ENCODE results near the gene TENT5A. TPM values are rescaled to one million over a fixed set of nuclear protein-coding genes. Genes with fewer than 3 reads are reported as not detected.

The TENT5A gene
- polyA plus RNA-seq, 3 donors, result 9.1 to 28.9 (median 12.1) TPM

GRCh38 chr6:81770381-81770780 is 17.9 kb upstream of the TENT5A start:
- no peaks in the 10 kb centered on the region for H3K36me3 ChIP-seq (replicated peaks in 1 of 2; ENCODE audit: control insufficient read depth in 1 of 2, insufficient read depth in 2 of 2, low read length in 2 of 2)
- H3K9ac ChIP-seq (ENCODE audit: insufficient read depth, low read length, poor library complexity, severe bottlenecking), result no peak overlapping the region
- H3K27me3 Mint-ChIP-seq (ENCODE audit: low read depth in 3 of 3), result no peaks in the 10 kb centered on the region
- H3K27ac Mint-ChIP-seq, result peak overlapping the region in 3 of 7 donors; percentile 11 to 27 (median 19)
- no peak overlapping the region for H2AFZ ChIP-seq (ENCODE audit: insufficient read depth, low read depth, low read length, poor library complexity, severe bottlenecking)
- H3K4me1 Mint-ChIP-seq, result peaks cover 71% of the 10 kb centered on the region
- H3K9me3 ChIP-seq (replicated peaks in 1 of 2; ENCODE audit: control insufficient read depth in 1 of 2, insufficient read depth in 1 of 2, low read length in 2 of 2), result no peaks in the 10 kb centered on the region
- DNase-seq, result peak in 2 of 3 donors; percentile 34 to 76
- TF ChIP-seq, protein P1, sequence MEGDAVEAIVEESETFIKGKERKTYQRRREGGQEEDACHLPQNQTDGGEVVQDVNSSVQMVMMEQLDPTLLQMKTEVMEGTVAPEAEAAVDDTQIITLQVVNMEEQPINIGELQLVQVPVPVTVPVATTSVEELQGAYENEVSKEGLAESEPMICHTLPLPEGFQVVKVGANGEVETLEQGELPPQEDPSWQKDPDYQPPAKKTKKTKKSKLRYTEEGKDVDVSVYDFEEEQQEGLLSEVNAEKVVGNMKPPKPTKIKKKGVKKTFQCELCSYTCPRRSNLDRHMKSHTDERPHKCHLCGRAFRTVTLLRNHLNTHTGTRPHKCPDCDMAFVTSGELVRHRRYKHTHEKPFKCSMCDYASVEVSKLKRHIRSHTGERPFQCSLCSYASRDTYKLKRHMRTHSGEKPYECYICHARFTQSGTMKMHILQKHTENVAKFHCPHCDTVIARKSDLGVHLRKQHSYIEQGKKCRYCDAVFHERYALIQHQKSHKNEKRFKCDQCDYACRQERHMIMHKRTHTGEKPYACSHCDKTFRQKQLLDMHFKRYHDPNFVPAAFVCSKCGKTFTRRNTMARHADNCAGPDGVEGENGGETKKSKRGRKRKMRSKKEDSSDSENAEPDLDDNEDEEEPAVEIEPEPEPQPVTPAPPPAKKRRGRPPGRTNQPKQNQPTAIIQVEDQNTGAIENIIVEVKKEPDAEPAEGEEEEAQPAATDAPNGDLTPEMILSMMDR (IDR thresholded peaks at IDR 0.05), result no peak
- H4K20me1 ChIP-seq (ENCODE audit: insufficient read depth, low read length), result no peaks in the 10 kb centered on the region
- no peak overlapping the region for H3K4me3 Mint-ChIP-seq
- H3K4me1 ChIP-seq (ENCODE audit: control insufficient read depth in 1 of 2, insufficient read depth in 2 of 2, low read length in 2 of 2), result peaks cover 61 to 80% of the 10 kb centered on the region in 2 donors
- no peaks in the 10 kb centered on the region for H3K27me3 ChIP-seq (ENCODE audit: control insufficient read depth in 2 of 2, insufficient read depth in 2 of 2, low read length in 2 of 2)
- intact Hi-C loops (cut with micrococcal nuclease), result no loop called here
- peak overlapping the region in 1 of 2 donors; percentile 0 for H3K27ac ChIP-seq (ENCODE audit: low read depth in 1 of 2, low read length in 2 of 2)
- H3K79me2 ChIP-seq (ENCODE audit: insufficient read depth, low read length), result no peaks in the 10 kb centered on the region
- WGBS (ENCODE audit: insufficient coverage), result no CpG with 5 or more reads among the region's 1 CpG
- H3K9me3 Mint-ChIP-seq, result no peaks in the 10 kb centered on the region
- H3K4me2 ChIP-seq (replicated peaks; ENCODE audit: extremely low read depth, low read length, poor library complexity, severe bottlenecking), result no peak overlapping the region
- no peak overlapping the region for H3K4me3 ChIP-seq (replicated peaks in 1 of 3; ENCODE audit: low read depth in 2 of 3, low read length in 3 of 3)
- H3K36me3 Mint-ChIP-seq, result no peaks in the 10 kb centered on the region

GRCh38 chr6:81769824-81770223 is 17.3 kb upstream of the TENT5A start:
- Histone ChIP-seq H3K27ac (ENCODE audit: low read depth in 1 of 2, low read length in 2 of 2) (peak overlapping the region in 1 of 2 donors; percentile 0), H3K36me3 (replicated peaks in 1 of 2; ENCODE audit: control insufficient read depth in 1 of 2, insufficient read depth in 2 of 2, low read length in 2 of 2) (no peaks in the 10 kb centered on the region), H3K79me2 (ENCODE audit: insufficient read depth, low read length) (no peaks in the 10 kb centered on the region), H3K4me3 (replicated peaks in 1 of 3; ENCODE audit: low read depth in 2 of 3, low read length in 3 of 3) (no peak overlapping the region), H3K4me1 (ENCODE audit: control insufficient read depth in 1 of 2, insufficient read depth in 2 of 2, low read length in 2 of 2) (peaks cover 67 to 85% of the 10 kb centered on the region in 2 donors), H4K20me1 (ENCODE audit: insufficient read depth, low read length) (no peaks in the 10 kb centered on the region), H3K4me2 (replicated peaks; ENCODE audit: extremely low read depth, low read length, poor library complexity, severe bottlenecking) (no peak overlapping the region), H3K9me3 (replicated peaks in 1 of 2; ENCODE audit: control insufficient read depth in 1 of 2, insufficient read depth in 1 of 2, low read length in 2 of 2) (no peaks in the 10 kb centered on the region), H2AFZ (ENCODE audit: insufficient read depth, low read depth, low read length, poor library complexity, severe bottlenecking) (no peak overlapping the region), H3K9ac (ENCODE audit: insufficient read depth, low read length, poor library complexity, severe bottlenecking) (no peak overlapping the region), H3K27me3 (ENCODE audit: control insufficient read depth in 2 of 2, insufficient read depth in 2 of 2, low read length in 2 of 2) (no peaks in the 10 kb centered on the region)
- Mint-ChIP-seq H3K9me3 (no peaks in the 10 kb centered on the region), H3K4me3 (no peak overlapping the region), H3K27me3 (ENCODE audit: low read depth in 3 of 3) (peaks cover 0 to 1% (median 0%) of the 10 kb centered on the region in 3 donors), H3K36me3 (no peaks in the 10 kb centered on the region), H3K4me1 (peaks cover 77% of the 10 kb centered on the region), H3K27ac (peak overlapping the region in 2 of 7 donors; percentile 11 to 68)
- DNase-seq, result no peak
- no CpG with 5 or more reads among the region's 1 CpG for WGBS (ENCODE audit: insufficient coverage)
- TF ChIP-seq, protein P1 (IDR thresholded peaks at IDR 0.05), result no peak
- intact Hi-C loops (cut with micrococcal nuclease), result no loop called here

Data from CD14-positive monocyte (primary cell).